ENCODE data around the gene TMEM212.

GRCh38 chr3:171880101-171880870 lies 37.1 kb downstream of the TMEM212 start:
- no peak for TF ChIP-seq ZNF274 (IDR thresholded peaks at IDR 0.05; ENCODE audit: low read depth, low read length)
- no peak for TF ChIP-seq SUZ12 (IDR thresholded peaks at IDR 0.05; ENCODE audit: extremely low read depth, insufficient read depth, insufficient read length)
- no peak for TF ChIP-seq YY1 (IDR thresholded peaks at IDR 0.05; ENCODE audit: insufficient read depth, insufficient read length)
